LoVo (cell line): ENCODE data around the gene REV3L.

Experiments used
- DNase-seq: peaks from one replicate; pipeline ENCODE4 v3.0.0-alpha.2; 2016; ENCODE audit warnings: low spot score

The REV3L gene

GRCh38 chr6:111464184-111464583 is 18.8 kb downstream of the REV3L start:
- no peak for DNase-seq

GRCh38 chr6:111462770-111463391 is 20.1 kb downstream of the REV3L start:
- DNase-seq: peak; percentile 15

GRCh38 chr6:111461860-111462259 is 21.2 kb downstream of the REV3L start:
- no peak for DNase-seq

- DNase-seq: no peak
Observed at GRCh38 chr6:111458670-111459232, 24.3 kb downstream of the REV3L start.

GRCh38 chr6:111456208-111456607 is 26.8 kb downstream of the REV3L start:
- no peak for DNase-seq

- DNase-seq: no peak
Observed at GRCh38 chr6:111450636-111451035, 32.4 kb downstream of the REV3L start.

- no peak for DNase-seq
Observed at GRCh38 chr6:111450087-111450486, 32.9 kb downstream of the REV3L start.

- no peak for DNase-seq
Observed at GRCh38 chr6:111449129-111449528, 33.9 kb downstream of the REV3L start.

GRCh38 chr6:111447051-111447450 is 36.0 kb downstream of the REV3L start:
- DNase-seq: no peak

GRCh38 chr6:111445861-111446267 is 37.2 kb downstream of the REV3L start:
- DNase-seq: no peak

- DNase-seq: no peak
Observed at GRCh38 chr6:111444794-111445193, 38.2 kb downstream of the REV3L start.

- DNase-seq: no peak
Observed at GRCh38 chr6:111441678-111442243, 41.3 kb downstream of the REV3L start.

GRCh38 chr6:111439171-111439570 is 43.8 kb downstream of the REV3L start:
- DNase-seq: no peak

GRCh38 chr6:111437573-111437972 is 45.4 kb downstream of the REV3L start:
- no peak for DNase-seq

GRCh38 chr6:111432511-111432910 is 50.5 kb downstream of the REV3L start:
- no peak for DNase-seq

- no peak for DNase-seq
Observed at GRCh38 chr6:111430605-111431376, 52.2 kb downstream of the REV3L start.

GRCh38 chr6:111429571-111429970 is 53.4 kb downstream of the REV3L start:
- DNase-seq: no peak

- DNase-seq: no peak
Observed at GRCh38 chr6:111428811-111429210, 54.2 kb downstream of the REV3L start.

GRCh38 chr6:111427341-111428116 is 55.5 kb downstream of the REV3L start:
- DNase-seq: peak; percentile 62

GRCh38 chr6:111423960-111424846 is 58.8 kb downstream of the REV3L start:
- no peak for DNase-seq

- DNase-seq: no peak
Observed at GRCh38 chr6:111423055-111423633, 59.9 kb downstream of the REV3L start.
